Stimulated activated CD8-positive, alpha-beta memory T cell treated with anti-CD3 and anti-CD28 coated beads, Interleukin-4, amount 100 ng/mL, for 24 hours (primary cell): ENCODE measurements around the gene IL2RA.
"Not testable (repeated sequence)": the region's sequence is repeated elsewhere in the genome, so short reads cannot be mapped to it uniquely, and the experiment has no call there.

ENCODE experiments used
- DNase-seq: peaks from one replicate; pipeline ENCODE4 v3.0.0-alpha.2; 2020; ENCODE audit warnings: low read depth

IL2RA gene

GRCh38 chr10:6056411-6057135, 5.6 kb downstream of the IL2RA start:
- no peak for DNase-seq

GRCh38 chr10:6055929-6056328, 6.2 kb downstream of the IL2RA start:
- no peak for DNase-seq

- DNase-seq, result no peak
Observed at GRCh38 chr10:6054884-6055283, 7.3 kb downstream of the IL2RA start.

GRCh38 chr10:6053816-6054631, 8.1 kb downstream of the IL2RA start:
- DNase-seq, result no peak

- DNase-seq, result no peak
Observed at GRCh38 chr10:6053303-6053702, 8.9 kb downstream of the IL2RA start.

- peak; percentile 67 for DNase-seq
Observed at GRCh38 chr10:6052247-6053221, 9.6 kb downstream of the IL2RA start.

- DNase-seq, result peak; percentile 82
Observed at GRCh38 chr10:6050801-6051445, 11.2 kb downstream of the IL2RA start.

- no peak for DNase-seq
Observed at GRCh38 chr10:6049031-6049400, 13.2 kb downstream of the IL2RA start.

- no peak for DNase-seq
Observed at GRCh38 chr10:6048281-6049030, 13.7 kb downstream of the IL2RA start.

GRCh38 chr10:6047847-6048246, 14.3 kb downstream of the IL2RA start:
- no peak for DNase-seq

GRCh38 chr10:6046773-6047611, 15.2 kb downstream of the IL2RA start:
- DNase-seq, result no peak

GRCh38 chr10:6045878-6046772, 16.0 kb downstream of the IL2RA start:
- DNase-seq, result no peak

GRCh38 chr10:6045314-6045848, 16.8 kb downstream of the IL2RA start:
- no peak for DNase-seq

GRCh38 chr10:6044751-6045313, 17.3 kb downstream of the IL2RA start:
- no peak for DNase-seq

- no peak for DNase-seq
Observed at GRCh38 chr10:6044060-6044459, 18.1 kb downstream of the IL2RA start.

GRCh38 chr10:6043377-6043776, 18.8 kb downstream of the IL2RA start:
- not testable (repeated sequence) for DNase-seq

- DNase-seq, result no peak
Observed at GRCh38 chr10:6040205-6040604, 22.0 kb downstream of the IL2RA start.

GRCh38 chr10:6039711-6040110, 22.5 kb downstream of the IL2RA start:
- no peak for DNase-seq
